Gastrocnemius medialis (tissue), 4 donors: ENCODE data around the gene EPB41L3. TPM values are rescaled to one million over a fixed set of nuclear protein-coding genes. Genes with fewer than 3 reads are reported as not detected.

Source experiments
- ATAC-seq, 2 donors: fragments of 150-250 bp; one replicate each; pipeline ENCODE4 v1.9.1; 2016
- DNase-seq, 2 donors: peaks; one replicate each; pipeline ENCODE4 v3.0.0-alpha.2; 2019
- H3K27ac ChIP-seq, 4 donors: fragments of 200-600 bp; sonication (generic); 1 replicate in 1 of 4; 2 replicates in 3 of 4; pipeline ENCODE4 v1.5.1; 2016 to 2018; ENCODE audit warnings: mild to moderate bottlenecking in 2 of 4, moderate library complexity in 1 of 4
- H3K27me3 ChIP-seq, 3 donors: fragments of 200-600 bp; sonication (generic) in 2 of 3; 1 replicate in 1 of 3; 2 replicates in 2 of 3; pipeline versions ENCODE4 v1.5.1 to v1.6.0; 2016 to 2019; ENCODE audit warnings: mild to moderate bottlenecking in 1 of 3, moderate library complexity in 1 of 3
- H3K36me3 ChIP-seq, 2 donors: fragments of 200-600 bp; sonication (generic) in 1 of 2; one replicate each; pipeline ENCODE4 v1.5.1; 2017 to 2018
- H3K4me1 ChIP-seq, 2 donors: fragments of 200-600 bp; sonication (generic) in 1 of 2; one replicate each; pipeline ENCODE4 v1.5.1; 2016 to 2017; ENCODE audit warnings: mild to moderate bottlenecking in 2 of 2
- H3K4me3 ChIP-seq, 4 donors: fragments of 200-600 bp; sonication (generic) in 3 of 4; 1 replicate in 1 of 4; 2 replicates in 3 of 4; pipeline ENCODE4 v1.5.1; 2016 to 2019; ENCODE audit warnings: mild to moderate bottlenecking in 2 of 4
- H3K9me3 ChIP-seq, 3 donors: fragments of 200-600 bp; sonication (generic) in 2 of 3; 1 replicate in 1 of 3; 2 replicates in 2 of 3; pipeline ENCODE4 v1.5.1; 2016 to 2019
- CTCF ChIP-seq, 5 experiments: fragments of 450-650 bp in 3 of 5; fragments of 200-600 bp in 2 of 5; sonication (generic) in 2 of 5; IDR thresholded peaks in 4 of 5; conservative IDR thresholded peaks in 1 of 5; 1 replicate in 4 of 5; 2 replicates in 1 of 5; pipeline ENCODE4 v1.5.1; 2016 to 2019; ENCODE audit warnings: antibody characterized with exemption in 5 of 5, mild to moderate bottlenecking in 3 of 5, moderate library complexity in 3 of 5
- POLR2A ChIP-seq, 2 donors: fragments of 450-650 bp; IDR thresholded peaks; one replicate each; pipeline ENCODE4 v1.6.1; 2017; ENCODE audit warnings: antibody characterized with exemption in 2 of 2, mild to moderate bottlenecking in 2 of 2, moderate library complexity in 2 of 2
- in situ Hi-C, 4 donors: fragments of 200-750 bp; cut with MboI; loops; one replicate each; pipeline versions ENCODE4 v1.15.0 to v1.8.0; 2017; ENCODE audit warnings: low sequenced_read_pairs in 4 of 4
- intact Hi-C: fragments of 100-400 bp; cut with DNase I; formaldehyde crosslinking; loops from one replicate; pipeline ENCODE4 v1.15.1; 2023; ENCODE audit warnings: low total_unique reads
- total RNA-seq, 4 donors: library from RNA; depleted of rRNA; stranded (reverse); fragments of >200 nt; gene quantifications; one replicate each; pipeline versions ENCODE4 v1.1.0 to v1.2.3, GENCODE V29; 2016

EPB41L3 gene
- total RNA-seq, 4 donors from 2014 or later, result 9.2 to 24.4 (median 14.5) TPM

GRCh38 chr18:5444269-5444668 lies 99.5 kb downstream of the EPB41L3 start:
- H3K27me3 ChIP-seq, result no peaks in the 10 kb centered on the region
- DNase-seq (no peak), ATAC-seq (no peak)
- TF ChIP-seq CTCF (IDR thresholded peaks at IDR 0.05 in 4 of 5, conservative IDR thresholded peaks at IDR 0.05 in 1 of 5) (no peak), POLR2A (IDR thresholded peaks at IDR 0.05) (no peak)
- H3K9me3 ChIP-seq, result no peaks in the 10 kb centered on the region
- H3K4me3 ChIP-seq, result no peak overlapping the region
- intact Hi-C loops (no loop called here), in situ Hi-C loops (loop anchor here in 1 of 4 donors (25.0 kb wide), 1 partner anchor 93 kb away; the partner anchor contains the start of gene EPB41L3)
- H3K36me3 ChIP-seq, result no peaks in the 10 kb centered on the region
- no peak overlapping the region for H3K27ac ChIP-seq
- H3K4me1 ChIP-seq, result no peaks in the 10 kb centered on the region

- intact Hi-C loops, result no loop called here
- TF ChIP-seq CTCF (IDR thresholded peaks at IDR 0.05 in 4 of 5, conservative IDR thresholded peaks at IDR 0.05 in 1 of 5) (no peak), POLR2A (IDR thresholded peaks at IDR 0.05) (no peak)
- no peak for ATAC-seq
Observed at GRCh38 chr18:5439986-5440696, 103.7 kb downstream of the EPB41L3 start.

GRCh38 chr18:5434425-5434824 lies 109.4 kb downstream of the EPB41L3 start:
- Histone ChIP-seq H3K36me3 (no peaks in the 10 kb centered on the region), H3K4me1 (no peaks in the 10 kb centered on the region), H3K27me3 (no peaks in the 10 kb centered on the region), H3K27ac (no peak overlapping the region), H3K4me3 (no peak overlapping the region), H3K9me3 (no peaks in the 10 kb centered on the region)
- DNase-seq (no peak), ATAC-seq (no peak)
- intact Hi-C loops (no loop called here), in situ Hi-C loops (loop anchor here in 1 of 4 donors (25.0 kb wide), 1 partner anchor 103 kb away; the partner anchor contains the start of gene EPB41L3)
- TF ChIP-seq POLR2A (IDR thresholded peaks at IDR 0.05), result no peak
- no peak for TF ChIP-seq CTCF (IDR thresholded peaks at IDR 0.05 in 4 of 5, conservative IDR thresholded peaks at IDR 0.05 in 1 of 5)

More at GRCh38 chr18:5439986-5440696, 103.7 kb downstream of the EPB41L3 start:
- H3K4me1 ChIP-seq, result no peaks in the 10 kb centered on the region
- no peaks in the 10 kb centered on the region for H3K9me3 ChIP-seq
- no peak for DNase-seq
- no peaks in the 10 kb centered on the region for H3K27me3 ChIP-seq
- H3K4me3 ChIP-seq, result no peak overlapping the region
- no peak overlapping the region for H3K27ac ChIP-seq
- H3K36me3 ChIP-seq, result no peaks in the 10 kb centered on the region
- in situ Hi-C loops, result loop anchor here in 1 of 4 donors (25.0 kb wide), 1 partner anchor 97 kb away; the partner anchor contains the start of gene EPB41L3

GRCh38 chr18:5431836-5432575 lies 111.8 kb downstream of the EPB41L3 start:
- TF ChIP-seq CTCF (IDR thresholded peaks at IDR 0.05 in 4 of 5, conservative IDR thresholded peaks at IDR 0.05 in 1 of 5) (no peak), POLR2A (IDR thresholded peaks at IDR 0.05) (no peak)
- Histone ChIP-seq H3K4me3 (no peak overlapping the region), H3K36me3 (no peaks in the 10 kb centered on the region), H3K4me1 (no peaks in the 10 kb centered on the region), H3K9me3 (no peaks in the 10 kb centered on the region), H3K27ac (no peak overlapping the region), H3K27me3 (no peaks in the 10 kb centered on the region)
- ATAC-seq (no peak), DNase-seq (no peak)
- in situ Hi-C loops, result loop anchor here in 1 of 4 donors (25.0 kb wide), 1 partner anchor 105 kb away; the partner anchor contains the start of gene EPB41L3
- intact Hi-C loops, result no loop called here
